Activated CD4-positive, alpha-beta T cell treated with anti-CD3 and anti-CD28 coated beads for 4 hours (primary cell): ENCODE measurements around the gene KCNJ9.

ENCODE experiments used
- DNase-seq, 2 donors: peaks; one replicate each; pipeline ENCODE4 v3.0.0-alpha.2; 2020

KCNJ9 gene

GRCh38 chr1:160089883-160090282, 8.5 kb downstream of the KCNJ9 start:
- no peak for DNase-seq

GRCh38 chr1:160090760-160091159, 9.4 kb downstream of the KCNJ9 start:
- no peak for DNase-seq

GRCh38 chr1:160091666-160092223, 10.4 kb downstream of the KCNJ9 start:
- no peak for DNase-seq

GRCh38 chr1:160092366-160093068, 11.2 kb downstream of the KCNJ9 start:
- no peak for DNase-seq

GRCh38 chr1:160093069-160093395, 11.7 kb downstream of the KCNJ9 start:
- no peak for DNase-seq

GRCh38 chr1:160093624-160094290, 12.4 kb downstream of the KCNJ9 start:
- DNase-seq: no peak

- DNase-seq: no peak
These were observed 12.9 kb downstream of the KCNJ9 start for GRCh38 chr1:160094291-160094625.

GRCh38 chr1:160094806-160095205, 13.5 kb downstream of the KCNJ9 start:
- no peak for DNase-seq

GRCh38 chr1:160095382-160096105, 14.2 kb downstream of the KCNJ9 start:
- DNase-seq: no peak

- DNase-seq: no peak
These were observed 15.2 kb downstream of the KCNJ9 start for GRCh38 chr1:160096274-160097116.

- peak; percentile 27 to 28 for DNase-seq
These were observed 16.0 kb downstream of the KCNJ9 start for GRCh38 chr1:160097151-160097910.

- peak; percentile 92 to 94 for DNase-seq
These were observed 16.8 kb downstream of the KCNJ9 start, which contains the start of gene IGSF8 for GRCh38 chr1:160097911-160098851. TSS of gene IGSF8 (minus strand) at chr1:160098619. CDS start at chr1:160098472, 147 bp downstream.

- peak; percentile 97 to 99 for DNase-seq
These were observed 17.7 kb downstream of the KCNJ9 start for GRCh38 chr1:160098852-160099561.

- no peak for DNase-seq
These were observed 18.5 kb downstream of the KCNJ9 start for GRCh38 chr1:160099716-160100375.

GRCh38 chr1:160101037-160101716, 19.8 kb downstream of the KCNJ9 start:
- DNase-seq: peak; percentile 75

- DNase-seq: no peak
These were observed 20.6 kb downstream of the KCNJ9 start for GRCh38 chr1:160101717-160102522.

GRCh38 chr1:160103658-160104408, 22.5 kb downstream of the KCNJ9 start:
- DNase-seq: no peak
